Neural progenitor cell (in vitro differentiated cells): ENCODE measurements around the gene FBP2.

Experiments used
- EZH2 ChIP-seq: fragments of 200-600 bp; sonication (generic); IDR thresholded peaks from 2 replicates; pipeline ENCODE4 v1.6.1; 2017; ENCODE audit warnings: antibody characterized with exemption, mild to moderate bottlenecking, moderate library complexity
- TF ChIP-seq, protein P1 (sequence below): fragments of 200-600 bp; sonication (generic); IDR thresholded peaks from 2 replicates; pipeline ENCODE4 v1.5.1; 2017; ENCODE audit warnings: antibody characterized with exemption, mild to moderate bottlenecking

DNA sequence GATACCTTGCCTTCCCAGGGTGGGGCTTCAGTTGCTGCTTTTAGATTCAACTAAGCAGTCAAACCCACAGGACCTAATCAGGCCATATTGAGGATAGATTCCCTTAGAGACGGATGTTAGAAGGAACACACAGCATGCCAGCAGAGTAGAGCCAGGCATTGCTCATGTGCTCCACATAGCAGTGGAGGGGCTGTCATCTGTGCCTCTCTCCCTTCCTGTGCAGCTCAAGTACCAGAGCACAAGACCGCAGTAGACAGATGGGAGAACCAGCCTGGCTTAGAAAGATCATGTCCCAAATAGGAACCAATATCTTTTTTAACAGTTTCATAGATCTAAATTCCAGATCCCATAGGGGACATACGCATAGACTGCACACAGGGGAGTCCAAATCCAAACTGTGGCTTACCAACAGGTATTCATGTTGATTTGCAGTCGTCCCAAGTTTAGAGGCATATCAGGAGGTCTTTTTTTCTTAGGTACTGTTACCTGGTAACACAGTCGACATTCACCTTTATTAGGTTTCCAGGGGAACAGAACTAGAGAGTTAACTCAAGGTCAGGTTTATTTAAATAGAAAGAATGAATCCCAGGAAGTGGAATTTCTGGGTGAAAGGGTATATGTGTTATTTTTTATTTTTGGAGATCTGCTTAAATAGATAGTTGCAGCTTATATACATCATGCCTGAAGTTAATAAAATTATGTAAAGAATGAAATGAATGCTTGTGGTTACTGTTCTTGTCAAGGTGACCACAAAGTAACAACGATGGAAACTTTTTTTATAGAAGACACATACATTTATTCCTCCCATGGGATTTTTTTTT lies 82.3 kb downstream of the FBP2 start:
- TF ChIP-seq, protein P1, sequence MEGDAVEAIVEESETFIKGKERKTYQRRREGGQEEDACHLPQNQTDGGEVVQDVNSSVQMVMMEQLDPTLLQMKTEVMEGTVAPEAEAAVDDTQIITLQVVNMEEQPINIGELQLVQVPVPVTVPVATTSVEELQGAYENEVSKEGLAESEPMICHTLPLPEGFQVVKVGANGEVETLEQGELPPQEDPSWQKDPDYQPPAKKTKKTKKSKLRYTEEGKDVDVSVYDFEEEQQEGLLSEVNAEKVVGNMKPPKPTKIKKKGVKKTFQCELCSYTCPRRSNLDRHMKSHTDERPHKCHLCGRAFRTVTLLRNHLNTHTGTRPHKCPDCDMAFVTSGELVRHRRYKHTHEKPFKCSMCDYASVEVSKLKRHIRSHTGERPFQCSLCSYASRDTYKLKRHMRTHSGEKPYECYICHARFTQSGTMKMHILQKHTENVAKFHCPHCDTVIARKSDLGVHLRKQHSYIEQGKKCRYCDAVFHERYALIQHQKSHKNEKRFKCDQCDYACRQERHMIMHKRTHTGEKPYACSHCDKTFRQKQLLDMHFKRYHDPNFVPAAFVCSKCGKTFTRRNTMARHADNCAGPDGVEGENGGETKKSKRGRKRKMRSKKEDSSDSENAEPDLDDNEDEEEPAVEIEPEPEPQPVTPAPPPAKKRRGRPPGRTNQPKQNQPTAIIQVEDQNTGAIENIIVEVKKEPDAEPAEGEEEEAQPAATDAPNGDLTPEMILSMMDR = no peak
- TF ChIP-seq EZH2 = no peak
